HG03060 (cell line): ENCODE results near the gene ATRNL1.
"Not testable (repeated sequence)": the region's sequence is repeated elsewhere in the genome, so short reads cannot be mapped to it uniquely, and the experiment has no call there.

Experiments
- ATAC-seq: cut with Tn5 transposase; IDR thresholded peaks from one replicate; pipeline ENCODE4 v1.9.1; 2021; ENCODE audit warnings: low read depth, moderate number of reproducible peaks; ENCODE audit not compliant: unreplicated experiment

ATRNL1 gene

DNA sequence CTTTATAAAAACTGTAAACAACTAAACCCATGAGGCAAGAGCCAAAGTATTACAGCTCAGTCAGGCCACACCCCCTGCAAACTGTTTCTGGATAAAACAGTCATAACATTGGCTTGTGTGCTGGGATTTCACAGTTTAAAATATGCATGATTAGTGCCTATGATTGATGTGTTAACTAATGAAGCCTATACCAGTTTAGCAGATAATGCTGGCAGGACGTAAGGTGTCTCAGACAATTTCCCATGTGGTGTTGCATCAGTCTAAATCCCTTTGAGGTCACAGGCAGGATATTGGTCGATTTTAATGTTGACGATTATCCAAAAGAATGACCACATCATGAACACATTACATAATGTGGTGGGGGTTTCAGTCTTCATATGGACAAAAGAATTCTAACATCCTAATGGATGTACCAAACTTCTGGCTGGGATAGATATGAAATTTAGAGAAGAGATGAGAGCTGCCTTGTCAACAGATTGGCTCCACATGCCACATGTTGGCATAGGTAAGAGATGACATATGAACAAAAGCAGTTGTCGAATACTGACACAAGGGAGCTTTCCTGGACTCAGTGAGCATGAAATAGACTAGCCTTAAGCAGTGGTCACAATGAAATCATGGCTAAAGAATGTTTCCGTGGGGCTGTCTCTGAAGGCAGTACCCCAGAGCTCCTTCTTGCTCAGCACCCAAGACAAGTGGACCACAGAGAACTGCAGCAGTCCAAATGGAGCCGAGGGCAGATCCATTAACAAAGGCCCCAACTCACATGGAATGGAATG, 734.3 kb downstream of the ATRNL1 start:
- no peak for ATAC-seq

DNA sequence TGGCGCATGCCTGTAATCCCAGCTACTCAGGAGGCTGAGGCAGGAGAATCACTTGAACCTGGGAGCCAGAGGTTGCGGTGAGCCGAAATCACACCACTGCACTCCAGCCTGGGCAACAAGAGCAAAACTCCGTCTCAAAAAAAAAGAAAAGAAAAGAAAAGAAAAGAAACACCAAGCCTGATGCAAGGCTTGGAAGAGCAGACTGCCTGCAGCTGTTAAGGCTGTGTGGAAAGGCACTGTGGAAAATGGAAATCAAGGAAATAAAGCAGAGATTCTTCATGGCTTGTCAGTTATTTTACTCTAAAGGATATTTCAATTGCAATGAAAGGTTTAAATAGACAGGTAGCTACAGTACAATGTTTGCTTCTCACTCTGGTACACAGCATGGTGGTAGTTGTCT, 735.0 kb downstream of the ATRNL1 start:
- ATAC-seq = not testable (repeated sequence)

DNA sequence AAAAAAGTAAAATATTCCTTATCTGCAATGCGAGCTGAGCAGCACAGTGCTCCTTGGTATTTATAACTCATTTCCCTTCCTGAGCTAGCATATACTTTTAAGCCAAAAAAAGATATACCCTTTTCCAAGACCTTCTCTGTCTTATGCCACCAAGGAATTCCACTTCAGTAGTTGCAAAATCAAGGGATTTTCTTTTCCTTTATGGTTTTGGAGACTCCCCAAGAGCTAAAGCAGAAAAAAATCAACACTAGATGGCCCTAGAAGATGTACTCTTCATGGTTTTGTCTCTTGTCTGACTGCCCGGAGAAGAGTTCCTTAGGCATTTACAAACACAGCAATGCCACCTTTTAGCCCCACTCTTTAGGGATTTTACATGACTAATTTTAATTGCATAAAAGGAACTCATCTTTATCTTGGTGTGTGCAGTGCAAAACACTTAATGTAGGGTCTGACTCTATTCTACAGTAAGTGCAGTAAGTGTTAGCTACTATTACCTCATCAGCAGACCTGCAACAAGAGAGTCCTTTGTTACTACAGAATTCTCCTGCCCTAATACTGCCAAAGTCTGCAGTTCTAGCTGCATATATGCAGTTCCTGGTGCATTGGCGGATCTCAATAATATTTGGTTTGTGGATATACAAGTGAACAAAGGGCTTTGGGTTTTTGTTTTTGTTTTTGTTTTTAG, 736.5 kb downstream of the ATRNL1 start:
- ATAC-seq = no peak

DNA sequence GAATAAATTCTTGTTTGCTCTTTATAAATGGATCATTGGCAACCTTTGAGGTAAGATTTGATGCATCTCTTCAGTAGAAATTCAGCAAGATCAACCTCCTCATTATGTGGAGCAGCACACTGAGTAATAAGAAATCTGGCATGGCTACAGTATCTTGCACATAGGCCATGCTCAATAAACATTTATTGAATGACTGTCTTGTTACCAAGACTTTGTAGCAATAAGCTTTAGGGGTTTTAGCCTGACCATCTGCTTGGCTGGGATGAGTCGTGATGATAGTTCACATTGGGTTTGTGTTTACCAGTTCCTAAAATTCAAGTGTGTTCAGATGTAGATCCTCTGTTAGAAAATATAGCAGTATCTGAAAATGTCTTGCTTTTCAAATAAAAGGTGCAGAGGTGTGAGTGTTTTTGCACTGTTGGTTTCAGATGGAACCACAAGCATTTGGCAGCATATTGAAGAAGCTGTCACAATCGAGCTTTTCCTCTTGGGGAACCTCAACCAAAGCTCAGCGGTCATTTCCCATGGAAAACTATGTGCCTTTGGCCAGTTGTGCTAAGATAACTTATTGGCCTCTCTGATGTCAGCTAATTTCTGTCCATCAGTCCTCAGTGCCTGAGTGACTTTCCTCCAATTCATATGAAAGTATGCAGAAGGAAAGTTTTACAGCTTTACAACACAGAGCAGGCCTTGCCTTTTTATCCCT, 737.3 kb downstream of the ATRNL1 start:
- no peak for ATAC-seq

DNA sequence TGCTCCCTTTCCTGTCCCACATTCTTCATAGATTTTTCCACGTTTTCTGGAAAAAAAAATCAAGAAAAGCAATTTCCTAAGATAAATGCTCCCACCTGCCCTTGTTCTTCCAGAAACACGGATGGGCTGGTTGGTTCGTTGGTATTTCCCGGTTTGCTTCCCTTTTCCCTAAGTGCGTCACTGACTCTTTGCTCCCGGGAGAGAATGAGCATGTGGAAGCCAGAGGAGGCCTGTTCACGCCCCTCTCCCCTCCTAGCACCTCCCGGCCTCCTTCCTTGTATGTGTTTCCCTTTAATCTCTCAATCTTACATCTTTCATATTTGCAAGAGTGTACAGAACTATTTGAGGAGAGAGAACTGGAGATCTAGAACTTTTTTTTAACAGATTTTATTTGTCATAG, 737.9 kb downstream of the ATRNL1 start:
- ATAC-seq = no peak

DNA sequence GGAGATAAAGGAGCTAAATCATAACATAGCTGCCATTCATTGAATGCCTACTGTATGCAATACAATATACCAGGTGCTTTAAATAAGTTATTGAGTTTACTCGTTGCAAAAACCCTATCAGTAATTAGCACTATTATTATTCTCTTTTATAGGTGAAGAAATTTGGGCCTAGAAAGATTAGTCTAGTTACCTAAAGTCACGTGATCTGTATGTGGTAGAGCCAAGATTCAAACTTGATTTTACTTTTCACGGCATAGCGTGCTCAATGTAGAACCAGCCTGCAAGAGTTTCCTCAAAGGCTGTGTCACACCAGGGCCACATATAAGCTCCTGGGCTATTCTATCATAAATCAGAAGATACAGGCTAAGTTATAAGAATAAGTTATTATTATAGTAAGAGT, 740.0 kb downstream of the ATRNL1 start:
- ATAC-seq = no peak

DNA sequence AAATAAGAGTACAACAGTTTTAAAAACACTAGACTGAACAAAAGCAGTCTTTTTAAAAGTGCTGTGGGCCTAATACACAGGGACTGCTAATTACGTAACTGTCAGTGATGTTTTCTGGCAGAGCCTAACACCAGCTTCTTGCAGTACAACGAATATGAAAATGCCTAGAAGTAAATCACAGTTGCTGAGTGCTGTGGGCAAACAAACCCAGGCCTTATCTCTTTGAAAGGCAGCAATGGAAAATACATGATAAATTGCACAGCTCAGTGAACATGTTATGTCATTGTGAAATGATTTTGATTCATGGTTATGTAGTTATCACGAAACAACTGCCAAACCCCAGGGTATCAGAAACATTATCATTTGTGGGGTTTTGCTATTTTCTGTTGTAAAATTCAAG, 751.4 kb downstream of the ATRNL1 start:
- no peak for ATAC-seq

DNA sequence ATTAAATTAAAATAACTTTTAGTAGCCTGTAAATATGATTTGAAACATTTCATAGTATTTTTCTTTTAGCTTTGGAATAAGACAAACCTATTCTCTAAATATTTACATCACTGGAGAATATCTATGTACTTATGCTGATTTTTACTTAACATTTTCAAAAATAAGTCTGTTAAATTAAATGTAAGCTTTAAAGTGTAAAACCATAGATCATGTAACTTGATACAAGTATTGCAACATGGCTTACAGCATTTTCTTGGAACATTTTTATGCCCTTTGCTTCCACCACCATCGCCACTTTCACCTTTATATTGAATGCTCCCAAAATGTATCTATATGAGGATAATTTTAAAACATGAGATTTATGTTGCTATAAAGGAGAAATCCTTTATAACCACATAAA, 752.8 kb downstream of the ATRNL1 start:
- no peak for ATAC-seq

DNA sequence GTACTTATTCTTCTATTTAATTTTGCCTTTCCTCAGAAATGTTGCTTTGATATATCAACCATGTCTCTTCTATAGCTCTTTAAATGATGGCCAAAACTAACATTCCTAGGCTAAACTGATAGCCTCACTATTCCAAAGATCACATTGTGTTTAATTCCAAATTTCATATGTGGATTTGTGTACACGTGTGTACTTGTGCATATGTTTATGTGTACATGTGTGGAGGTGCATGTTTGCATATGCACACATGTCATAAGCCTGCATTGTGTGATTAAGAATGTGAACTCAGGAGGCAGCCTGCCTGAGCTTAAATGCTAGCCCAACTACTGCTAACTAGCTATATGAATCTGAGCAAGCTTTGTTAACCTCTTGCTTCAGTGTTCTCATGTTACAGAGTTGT, 753.4 kb downstream of the ATRNL1 start:
- ATAC-seq = no peak

DNA sequence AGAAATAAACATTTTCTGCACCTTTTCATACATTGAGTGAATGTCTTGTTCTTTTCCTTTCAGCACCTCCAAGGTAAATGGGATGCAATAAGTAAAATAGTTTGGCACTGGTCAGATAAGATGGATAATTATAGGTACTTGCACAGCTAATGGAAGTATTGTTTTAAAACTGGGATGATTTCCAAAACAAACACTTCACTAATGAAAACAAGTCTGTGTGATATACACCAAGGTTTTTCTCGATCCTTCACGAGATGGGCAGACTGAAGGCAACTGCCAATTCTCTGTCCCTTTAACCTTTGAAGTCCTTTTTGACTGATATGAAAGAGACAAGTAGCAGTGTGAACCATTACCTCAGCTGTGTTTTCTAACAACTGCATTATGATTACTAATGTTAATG, 756.0 kb downstream of the ATRNL1 start:
- no peak for ATAC-seq

DNA sequence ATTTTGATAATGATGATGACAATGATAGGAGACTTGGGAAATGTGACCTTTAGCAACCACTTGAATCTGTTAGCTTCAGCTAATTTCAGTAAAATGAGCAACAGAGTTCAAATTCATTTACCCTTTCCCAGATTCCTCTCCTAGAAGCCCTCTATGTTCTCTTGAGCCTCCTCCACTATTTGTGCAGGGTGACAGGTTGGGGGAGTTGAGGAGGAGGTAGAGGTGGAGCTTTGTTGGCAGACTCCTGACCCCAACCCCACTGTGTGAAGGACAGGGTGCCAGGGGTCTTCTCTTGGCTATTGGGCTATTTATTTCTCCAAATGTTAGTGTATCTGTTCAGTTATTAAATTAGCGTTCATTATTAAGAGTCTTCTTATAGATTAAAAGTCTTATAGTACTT, 757.5 kb downstream of the ATRNL1 start:
- ATAC-seq = no peak

DNA sequence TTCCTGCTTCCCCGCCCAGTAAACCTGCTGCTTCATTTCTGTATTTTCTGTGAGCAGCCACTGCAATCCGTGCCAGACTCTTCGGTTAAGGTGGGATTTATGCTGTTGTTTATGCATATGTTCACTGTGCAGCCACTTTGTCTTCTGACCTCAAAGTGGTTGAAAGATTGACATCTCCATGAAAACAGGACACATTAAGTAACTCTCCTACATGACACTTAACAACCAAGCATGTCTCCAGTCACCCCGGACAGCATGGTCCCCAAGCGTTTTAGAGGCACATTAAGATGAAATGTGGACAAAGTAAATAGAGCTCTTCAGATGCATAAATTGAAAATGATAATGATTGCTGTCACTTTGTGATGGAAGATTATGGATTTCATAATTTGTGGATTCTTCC, 758.5 kb downstream of the ATRNL1 start:
- no peak for ATAC-seq

DNA sequence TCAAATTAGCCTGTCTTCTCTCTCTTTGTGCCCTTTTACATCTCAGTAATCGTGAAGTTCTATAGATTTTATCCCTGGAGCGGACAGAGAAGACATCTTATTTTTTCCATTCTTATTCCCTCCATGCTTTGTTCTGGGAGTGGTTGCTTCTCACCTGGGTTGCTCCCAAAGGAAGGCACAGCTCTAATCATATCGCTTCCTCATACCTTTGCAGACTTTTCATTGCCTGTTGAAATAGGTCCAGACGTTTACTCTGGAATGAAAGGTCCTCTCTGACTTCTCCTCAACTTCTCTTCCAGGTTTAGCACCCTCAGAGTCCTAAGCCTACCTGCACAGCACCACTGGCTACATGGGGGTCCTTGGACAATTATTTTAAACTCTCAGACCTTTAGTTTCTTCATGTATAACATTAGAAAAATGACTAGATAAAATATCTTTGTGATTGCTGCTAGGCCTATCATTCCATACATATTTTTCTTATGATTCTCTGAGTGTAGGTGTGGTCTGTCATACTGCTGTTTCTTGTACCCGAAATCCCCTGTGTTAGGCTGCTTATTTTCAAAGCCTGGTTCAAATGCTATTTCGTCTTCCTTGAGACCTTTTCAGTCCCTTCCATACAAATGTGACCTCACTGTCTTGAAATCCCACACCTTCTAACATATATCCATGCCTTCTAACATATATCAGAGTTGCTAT, 761.7 kb downstream of the ATRNL1 start:
- ATAC-seq = no peak

DNA sequence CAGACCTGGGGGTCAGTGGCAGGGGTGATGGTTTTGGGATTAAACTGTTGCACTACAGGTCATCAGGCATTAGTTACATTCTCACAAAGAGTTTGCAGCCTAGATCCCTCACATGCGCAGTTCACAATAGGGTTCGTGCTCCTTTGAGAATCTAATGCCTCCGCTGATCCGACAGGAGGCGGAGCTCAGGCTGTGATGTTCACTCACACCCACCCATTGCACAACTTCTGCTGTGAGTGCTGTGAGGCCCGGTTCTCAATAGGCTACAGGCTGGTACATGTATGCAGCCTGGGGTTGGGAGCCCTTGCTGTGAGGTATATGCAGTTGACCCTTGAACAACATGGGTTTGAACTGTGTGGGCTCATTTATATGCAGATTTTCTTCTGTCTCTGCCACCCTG, 763.4 kb downstream of the ATRNL1 start:
- no peak for ATAC-seq

DNA sequence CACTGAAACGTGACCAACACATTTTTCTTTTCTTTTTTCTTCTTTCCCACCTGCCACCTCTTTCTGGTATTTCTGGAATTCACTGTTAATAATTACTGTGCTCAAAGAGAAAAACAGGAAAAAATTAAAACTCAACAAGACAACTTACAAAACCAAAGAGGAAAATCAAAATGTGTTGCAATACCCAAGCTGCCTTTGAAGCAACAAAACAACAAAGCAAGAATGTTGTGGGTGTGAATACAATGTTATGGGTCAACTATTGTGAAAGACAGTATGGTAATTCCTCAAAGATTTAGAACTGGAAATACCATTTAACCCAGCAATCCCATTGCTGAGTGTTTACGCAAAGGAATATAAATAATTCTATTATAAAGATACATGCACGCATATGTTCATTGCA, 764.7 kb downstream of the ATRNL1 start:
- ATAC-seq = no peak

DNA sequence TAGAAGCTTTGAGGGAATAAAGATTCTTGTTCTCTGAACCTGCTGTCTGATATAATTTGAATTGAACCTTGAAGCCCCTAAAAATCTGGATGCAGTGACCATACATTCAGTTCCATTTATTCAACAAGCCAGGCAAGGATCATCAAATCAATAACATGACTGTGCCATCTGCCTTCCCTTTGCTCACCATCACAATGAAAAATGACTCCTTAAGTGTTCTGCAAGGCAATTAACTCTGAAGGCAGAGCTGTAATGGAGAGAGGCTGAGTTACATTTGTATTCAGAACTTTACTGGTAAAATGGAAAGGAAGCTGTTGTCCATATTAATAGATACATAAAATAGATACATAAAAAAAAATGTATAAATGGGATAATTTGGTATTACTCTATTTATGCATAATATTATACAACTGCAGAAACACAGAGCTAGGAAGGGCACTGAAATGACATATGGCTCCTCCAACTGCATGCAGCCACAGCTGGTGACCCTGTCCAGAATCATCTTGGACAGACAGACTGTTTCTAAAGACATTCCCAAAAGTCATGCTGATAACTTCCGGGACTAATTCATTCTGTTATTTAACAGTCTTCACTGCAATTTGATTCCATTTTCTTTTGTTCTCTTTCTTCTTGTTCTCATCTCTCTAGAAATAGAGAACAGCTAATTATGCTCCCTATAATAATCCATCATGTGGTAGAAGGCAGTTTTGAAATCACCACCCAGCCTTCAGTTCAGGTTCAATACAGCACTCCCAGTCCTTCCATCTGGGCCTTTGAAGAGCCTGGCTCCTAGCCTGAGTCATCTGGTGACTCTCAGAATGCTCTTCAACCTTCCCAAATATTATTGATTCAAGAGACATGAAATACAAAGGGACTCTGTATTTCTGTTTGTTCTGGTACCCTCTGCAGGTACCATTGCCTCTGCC, 767.3 kb downstream of the ATRNL1 start:
- no peak for ATAC-seq

DNA sequence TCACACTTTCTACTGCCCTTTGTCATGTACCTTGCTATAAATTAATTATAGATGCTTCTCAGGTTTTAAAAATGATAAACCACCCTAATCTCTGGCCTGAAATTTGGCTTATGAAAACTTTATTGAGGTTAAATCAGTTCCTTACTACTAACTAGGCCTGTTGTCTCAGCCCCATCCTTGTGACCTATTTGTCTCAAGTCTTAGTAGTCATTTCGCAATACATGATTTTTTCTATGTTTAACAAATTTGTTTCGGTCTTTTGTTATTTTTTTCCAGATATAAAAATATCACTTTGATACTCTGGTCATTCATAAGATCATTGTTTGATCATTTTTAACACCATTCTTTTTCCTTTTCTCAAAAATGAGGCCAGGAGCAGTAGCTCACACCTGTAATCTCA, 768.3 kb downstream of the ATRNL1 start:
- ATAC-seq = no peak

DNA sequence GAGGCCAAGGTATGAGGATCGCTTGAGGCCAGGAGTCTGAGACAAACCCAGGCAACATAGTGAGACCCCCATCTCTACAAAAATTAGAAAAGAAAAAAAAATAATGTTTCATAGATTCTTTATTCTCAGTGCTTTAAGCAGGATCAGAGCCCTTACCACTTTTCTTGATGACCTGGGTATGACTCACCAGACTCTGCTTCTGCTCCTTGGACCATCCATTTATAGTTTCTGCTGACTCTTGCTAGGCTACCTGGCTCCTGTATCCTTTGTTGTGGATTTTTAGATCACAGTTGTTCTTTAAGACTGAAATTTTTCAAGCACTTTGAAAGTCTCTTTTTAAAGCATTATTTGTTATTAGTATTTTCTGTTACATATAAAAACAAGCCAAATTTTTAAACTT, 768.7 kb downstream of the ATRNL1 start:
- ATAC-seq = no peak

DNA sequence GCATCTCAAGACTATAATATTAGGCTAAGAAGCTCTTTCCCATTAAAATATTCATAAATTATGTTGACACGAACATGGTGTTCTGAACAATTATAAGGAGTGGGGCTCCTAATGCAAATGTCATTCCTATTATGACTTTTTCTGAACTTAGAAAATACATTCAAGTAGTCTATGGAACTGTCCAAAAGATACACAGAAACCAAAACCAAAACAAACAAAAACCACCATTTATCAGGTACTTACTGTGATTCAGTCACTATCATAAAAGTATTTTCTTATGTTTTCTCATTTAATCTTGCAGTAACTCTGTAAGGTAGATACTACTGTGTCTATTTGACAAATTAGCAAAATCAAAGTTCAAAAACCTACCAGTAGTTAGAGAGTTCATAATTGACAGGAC, 773.0 kb downstream of the ATRNL1 start:
- no peak for ATAC-seq

DNA sequence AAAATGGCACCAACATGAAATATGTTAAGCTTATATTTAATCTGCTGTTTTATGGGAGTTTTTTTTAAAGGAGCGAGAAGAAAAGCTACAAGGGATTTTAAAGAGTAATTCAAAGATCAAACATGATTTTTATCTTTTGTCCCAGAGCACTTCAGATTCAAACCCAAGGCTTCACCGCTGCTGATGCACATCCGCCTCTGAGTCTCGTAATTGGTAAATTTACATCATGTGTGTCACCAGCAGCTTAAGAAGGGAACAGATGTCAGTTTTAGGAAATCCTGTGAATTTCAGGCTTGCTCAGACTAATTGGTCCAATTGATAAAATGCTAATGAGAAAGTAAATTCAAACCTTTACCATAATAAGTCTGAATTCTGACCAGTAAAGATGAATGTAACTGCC, 773.5 kb downstream of the ATRNL1 start:
- no peak for ATAC-seq
